Fibroblast of villous mesenchyme (primary cell): ENCODE data around the gene RNF121. TPM values are rescaled to one million over a fixed set of nuclear protein-coding genes. Genes with fewer than 3 reads are reported as not detected.

Source experiments
- DNase-seq: peaks from one replicate; pipeline ENCODE4 v3.0.0-alpha.2; 2010; ENCODE audit warnings: low read depth
- H3K4me3 ChIP-seq: 2 replicates; pipeline ENCODE4 v1.5.1; 2011; ENCODE audit warnings: low read depth, mild to moderate bottlenecking, low read length
- CTCF ChIP-seq: IDR thresholded peaks from 2 replicates; pipeline ENCODE4 v1.5.1; 2012; ENCODE audit warnings: low read depth, mild to moderate bottlenecking, low read length; ENCODE audit not compliant: insufficient read depth
- total RNA-seq: library from RNA; depleted of rRNA; stranded (reverse); fragments of >200 nt; gene quantifications from 2 replicates; pipeline ENCODE4 v1.2.3, GENCODE V29; 2012

Gene RNF121
- total RNA-seq, 1 donor = 27.2 TPM

- no peak for DNase-seq
- no peak for TF ChIP-seq CTCF
- no peak overlapping the region for H3K4me3 ChIP-seq
Observed at GRCh38 chr11:71931245-71931602, 2.4 kb downstream of the RNF121 start.

- DNase-seq = no peak
- TF ChIP-seq CTCF = no peak
- H3K4me3 ChIP-seq = no peak overlapping the region
Observed at GRCh38 chr11:71933141-71933933, 4.5 kb downstream of the RNF121 start.

- H3K4me3 ChIP-seq = no peak overlapping the region
- DNase-seq = no peak
- TF ChIP-seq CTCF = no peak
Observed at GRCh38 chr11:71934213-71934612, 5.4 kb downstream of the RNF121 start.

GRCh38 chr11:71935338-71935925, 6.6 kb downstream of the RNF121 start:
- TF ChIP-seq CTCF = no peak
- DNase-seq = no peak
- no peak overlapping the region for H3K4me3 ChIP-seq

GRCh38 chr11:71936825-71937224, 8.0 kb downstream of the RNF121 start:
- DNase-seq = peak; percentile 63
- H3K4me3 ChIP-seq = no peak overlapping the region
- TF ChIP-seq CTCF = no peak

- H3K4me3 ChIP-seq = no peak overlapping the region
- no peak for DNase-seq
- TF ChIP-seq CTCF = no peak
Observed at GRCh38 chr11:71937826-71938225, 9.0 kb downstream of the RNF121 start.
